Inflammatory macrophage treated with lipopolysaccharide for 4 hours (primary cell): Measurements from ENCODE around the gene MRPL27.

ENCODE experiments used
- DNase-seq: peaks from one replicate; pipeline ENCODE4 v3.0.0-alpha.2; 2020

Gene MRPL27

GRCh38 chr17:50359005-50359699 is 13.8 kb downstream of the MRPL27 start:
- no peak for DNase-seq

- DNase-seq: no peak
Observed at GRCh38 chr17:50358177-50358576, 14.8 kb downstream of the MRPL27 start.

- DNase-seq: no peak
Observed at GRCh38 chr17:50356892-50357510, 16.0 kb downstream of the MRPL27 start.

- no peak for DNase-seq
Observed at GRCh38 chr17:50356418-50356817, 16.6 kb downstream of the MRPL27 start.

- no peak for DNase-seq
Observed at GRCh38 chr17:50355701-50356341, 17.2 kb downstream of the MRPL27 start.

- no peak for DNase-seq
Observed at GRCh38 chr17:50355336-50355700, 17.7 kb downstream of the MRPL27 start.

GRCh38 chr17:50354776-50355175 is 18.2 kb downstream of the MRPL27 start:
- DNase-seq: no peak

GRCh38 chr17:50354198-50354597 is 18.8 kb downstream of the MRPL27 start:
- DNase-seq: no peak

GRCh38 chr17:50353600-50354195 is 19.3 kb downstream of the MRPL27 start:
- DNase-seq: no peak

GRCh38 chr17:50352693-50353599 is 20.0 kb downstream of the MRPL27 start:
- DNase-seq: no peak

- no peak for DNase-seq
Observed at GRCh38 chr17:50352072-50352692, 20.8 kb downstream of the MRPL27 start.

- DNase-seq: no peak
Observed at GRCh38 chr17:50350733-50351132, 22.3 kb downstream of the MRPL27 start.

- no peak for DNase-seq
Observed at GRCh38 chr17:50349243-50349600, 23.8 kb downstream of the MRPL27 start.

GRCh38 chr17:50348522-50349242 is 24.3 kb downstream of the MRPL27 start:
- DNase-seq: no peak

- DNase-seq: no peak
Observed at GRCh38 chr17:50347894-50348291, 25.1 kb downstream of the MRPL27 start.

- DNase-seq: no peak
Observed at GRCh38 chr17:50347117-50347893, 25.7 kb downstream of the MRPL27 start.

- DNase-seq: peak; percentile 6
Observed at GRCh38 chr17:50346313-50347116, 26.5 kb downstream of the MRPL27 start.

- peak; percentile 83 for DNase-seq
Observed at GRCh38 chr17:50345432-50346312, 27.3 kb downstream of the MRPL27 start, which contains the start of gene XYLT2. XYLT2 (plus strand) TSS chr17:50346126; CDS start chr17:50346141, 15 bp downstream.
